ENCODE measurements around the gene KMT2B.

- no peak for TF ChIP-seq POLR2AphosphoS5 (IDR thresholded peaks at IDR 0.05; ENCODE audit: low read depth, low read length)
- no peak for TF ChIP-seq PAX5 (IDR thresholded peaks at IDR 0.05; ENCODE audit: insufficient read depth, low read length, severe bottlenecking)
- no peak for TF ChIP-seq POLR2A (IDR thresholded peaks at IDR 0.05; ENCODE audit: low read depth, low read length)
- TF ChIP-seq TAF1 (IDR thresholded peaks at IDR 0.05; ENCODE audit: low read depth, low read length), result no peak
- TF ChIP-seq SPI1 (IDR thresholded peaks at IDR 0.05; ENCODE audit: low read depth, low read length), result no peak
Observed at GRCh38 chr19:35729763-35730162, 12.0 kb downstream of the KMT2B start.

All from GM12891 (cell line).